ENCODE results near the gene DGKG. TPM values are rescaled to one million over a fixed set of nuclear protein-coding genes. Genes with fewer than 3 reads are reported as not detected.

The DGKG gene
- total RNA-seq, 1 donor from 2014 or later: 7.3 TPM

DNA sequence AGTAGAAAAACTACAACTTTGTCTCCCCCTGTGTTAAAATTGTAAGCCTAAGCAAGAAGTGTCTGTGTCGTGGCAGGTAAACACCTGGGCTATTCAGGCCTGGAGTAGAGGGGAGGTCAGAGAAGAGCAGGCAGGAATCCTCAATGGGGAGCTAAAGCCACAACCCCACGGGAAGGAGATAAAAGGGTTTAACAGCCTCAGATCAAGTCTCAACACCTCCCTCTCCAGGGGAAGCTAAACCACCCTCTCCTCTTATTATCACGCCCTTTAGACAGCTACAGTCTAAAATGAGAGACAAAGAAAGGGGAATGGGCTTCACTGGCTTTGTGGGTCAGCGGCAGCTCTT is 264.7 kb downstream of the DGKG start:
- FAIRE-seq: no peak
- DNase-seq (ENCODE audit: low spot score in 2 of 2): no peak

Other genes starting within 250 kb of the DGKG start
- gene CRYGS, start 182.1 kb upstream of the DGKG start, total RNA-seq: 1.6 TPM
- gene TBCCD1, start 205.1 kb upstream of the DGKG start, total RNA-seq: 32.2 TPM
- 31.4 TPM for gene DNAJB11, start 208.5 kb upstream of the DGKG start, total RNA-seq